Measurements from ENCODE around the gene ADGRF5.
"Not testable (repeated sequence)": the region's sequence is repeated elsewhere in the genome, so short reads cannot be mapped to it uniquely, and the experiment has no call there.

DNA sequence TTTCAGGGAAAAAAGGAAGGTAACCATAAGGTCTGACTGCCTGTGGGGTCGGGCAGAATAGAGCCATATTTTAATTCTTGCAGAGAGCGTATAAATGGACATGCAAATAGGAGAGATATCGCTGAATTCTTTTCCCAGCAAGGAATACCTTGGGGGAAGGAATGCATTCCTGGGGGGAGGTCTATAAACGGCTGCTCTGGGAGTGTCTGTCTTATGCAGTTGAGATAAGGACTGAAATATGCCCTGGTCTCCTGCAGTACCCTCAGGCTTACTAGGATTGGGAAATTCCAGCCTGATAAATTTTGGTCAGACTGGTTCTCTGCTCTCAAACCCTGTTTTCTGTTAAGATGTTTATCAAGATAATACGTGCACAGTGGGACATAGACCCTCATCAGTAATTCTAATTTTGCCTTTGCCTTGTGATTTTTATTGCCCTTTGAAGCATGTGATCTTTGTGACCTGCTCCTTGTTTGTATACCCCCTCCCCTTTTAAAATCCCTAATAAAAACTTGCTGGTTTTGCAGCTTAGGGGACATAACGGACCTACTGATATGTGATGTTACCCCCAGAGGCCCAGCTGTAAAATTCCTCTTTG, 79.4 kb downstream of the ADGRF5 start:
- TF ChIP-seq, protein P1, sequence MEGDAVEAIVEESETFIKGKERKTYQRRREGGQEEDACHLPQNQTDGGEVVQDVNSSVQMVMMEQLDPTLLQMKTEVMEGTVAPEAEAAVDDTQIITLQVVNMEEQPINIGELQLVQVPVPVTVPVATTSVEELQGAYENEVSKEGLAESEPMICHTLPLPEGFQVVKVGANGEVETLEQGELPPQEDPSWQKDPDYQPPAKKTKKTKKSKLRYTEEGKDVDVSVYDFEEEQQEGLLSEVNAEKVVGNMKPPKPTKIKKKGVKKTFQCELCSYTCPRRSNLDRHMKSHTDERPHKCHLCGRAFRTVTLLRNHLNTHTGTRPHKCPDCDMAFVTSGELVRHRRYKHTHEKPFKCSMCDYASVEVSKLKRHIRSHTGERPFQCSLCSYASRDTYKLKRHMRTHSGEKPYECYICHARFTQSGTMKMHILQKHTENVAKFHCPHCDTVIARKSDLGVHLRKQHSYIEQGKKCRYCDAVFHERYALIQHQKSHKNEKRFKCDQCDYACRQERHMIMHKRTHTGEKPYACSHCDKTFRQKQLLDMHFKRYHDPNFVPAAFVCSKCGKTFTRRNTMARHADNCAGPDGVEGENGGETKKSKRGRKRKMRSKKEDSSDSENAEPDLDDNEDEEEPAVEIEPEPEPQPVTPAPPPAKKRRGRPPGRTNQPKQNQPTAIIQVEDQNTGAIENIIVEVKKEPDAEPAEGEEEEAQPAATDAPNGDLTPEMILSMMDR (IDR thresholded peaks at IDR 0.05; ENCODE audit: low read depth, low read length), result not testable (repeated sequence)
- not testable (repeated sequence) for TF ChIP-seq EZH2phosphoT487 (IDR thresholded peaks at IDR 0.05; ENCODE audit: low read depth)
